HEK293 (cell line): Measurements from ENCODE around the gene FOXP1.

ENCODE experiments used
- ZNF146 ChIP-seq: fragments of 450-650 bp; formaldehyde crosslinking; IDR thresholded peaks from 2 replicates; pipeline ENCODE4 v1.5.1; 2016; ENCODE audit warnings: missing biosample characterization, missing genetic modification characterization
- ZNF274 ChIP-seq, 2 experiments: fragments of 200-500 bp in 1 of 2; fragments of 450-650 bp in 1 of 2; sonication (Bioruptor generic) in 1 of 2; formaldehyde crosslinking in 1 of 2; IDR thresholded peaks; 2 replicates each; pipeline versions ENCODE4 v1.5.1 to v1.6.1; 2014 to 2016; ENCODE audit warnings: borderline replicate concordance in 1 of 2, inconsistent platforms in 1 of 2, low read length in 1 of 2, missing biosample characterization in 1 of 2, missing genetic modification characterization in 1 of 2
- ZNF514 ChIP-seq: fragments of 450-650 bp; formaldehyde crosslinking; IDR thresholded peaks from 2 replicates; pipeline ENCODE4 v1.5.1; 2016; ENCODE audit warnings: missing biosample characterization, missing genetic modification characterization
- TF ChIP-seq, protein P1 (sequence below): fragments of 450-650 bp; formaldehyde crosslinking; IDR thresholded peaks from 2 replicates; pipeline ENCODE4 v1.5.1; 2017; ENCODE audit warnings: missing biosample characterization, missing genetic modification characterization

GRCh38 chr3:71127844-71128243 lies 455.7 kb downstream of the FOXP1 start:
- no peak for TF ChIP-seq ZNF514
- no peak for TF ChIP-seq ZNF146
- TF ChIP-seq, protein P1, sequence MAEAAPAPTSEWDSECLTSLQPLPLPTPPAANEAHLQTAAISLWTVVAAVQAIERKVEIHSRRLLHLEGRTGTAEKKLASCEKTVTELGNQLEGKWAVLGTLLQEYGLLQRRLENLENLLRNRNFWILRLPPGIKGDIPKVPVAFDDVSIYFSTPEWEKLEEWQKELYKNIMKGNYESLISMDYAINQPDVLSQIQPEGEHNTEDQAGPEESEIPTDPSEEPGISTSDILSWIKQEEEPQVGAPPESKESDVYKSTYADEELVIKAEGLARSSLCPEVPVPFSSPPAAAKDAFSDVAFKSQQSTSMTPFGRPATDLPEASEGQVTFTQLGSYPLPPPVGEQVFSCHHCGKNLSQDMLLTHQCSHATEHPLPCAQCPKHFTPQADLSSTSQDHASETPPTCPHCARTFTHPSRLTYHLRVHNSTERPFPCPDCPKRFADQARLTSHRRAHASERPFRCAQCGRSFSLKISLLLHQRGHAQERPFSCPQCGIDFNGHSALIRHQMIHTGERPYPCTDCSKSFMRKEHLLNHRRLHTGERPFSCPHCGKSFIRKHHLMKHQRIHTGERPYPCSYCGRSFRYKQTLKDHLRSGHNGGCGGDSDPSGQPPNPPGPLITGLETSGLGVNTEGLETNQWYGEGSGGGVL = no peak
- TF ChIP-seq ZNF274 (IDR thresholded peaks at IDR 0.05; ENCODE audit: low read length) = no peak
- TF ChIP-seq ZNF274 (tag by site-specific recombination; IDR thresholded peaks at IDR 0.05; ENCODE audit: borderline replicate concordance) = no peak
